Midbrain (tissue), 1 donor: Measurements from ENCODE around the gene NEBL.

Source experiments
- DNase-seq: peaks from one replicate; lab custom pipeline; 2025; lab: John Stamatoyannopoulos, UW

NEBL gene

DNA sequence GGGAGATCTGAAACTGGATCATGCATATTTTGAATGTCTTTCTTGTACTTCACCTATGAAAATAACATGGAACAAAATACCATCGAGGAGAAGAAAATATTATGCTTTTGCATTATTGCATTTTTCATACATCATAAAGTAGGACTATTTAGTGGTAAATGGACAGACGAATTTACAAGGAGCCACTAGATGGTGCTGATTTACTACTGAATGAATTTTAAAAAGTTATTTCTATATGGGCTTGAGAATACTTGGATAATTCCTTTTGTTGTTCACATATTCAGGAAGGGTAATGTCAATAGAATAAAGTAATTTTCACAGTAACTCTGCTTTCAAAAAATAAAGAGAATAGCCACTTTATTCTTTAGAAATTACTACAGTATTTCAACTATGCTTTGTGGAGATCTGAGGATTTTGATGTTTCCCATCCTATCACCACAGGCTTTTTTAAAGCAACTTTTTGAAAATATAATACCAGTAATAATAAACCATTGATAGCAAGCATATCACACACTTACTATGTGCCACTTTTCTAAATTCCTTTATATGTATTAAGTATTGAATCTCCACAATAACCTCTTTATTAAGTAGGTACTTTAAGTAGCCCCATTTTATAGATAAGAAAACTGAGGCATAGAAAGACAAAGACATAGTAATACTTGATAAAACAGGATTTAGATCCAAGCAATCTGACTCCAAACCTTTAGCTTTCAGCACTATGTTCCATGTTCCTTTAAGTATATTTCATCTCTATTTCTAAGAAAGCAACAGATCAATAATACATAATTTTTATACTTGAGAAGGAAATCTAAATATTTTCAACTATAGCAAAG is 38.6 kb downstream of the NEBL start:
- peak; percentile 4 for DNase-seq

DNA sequence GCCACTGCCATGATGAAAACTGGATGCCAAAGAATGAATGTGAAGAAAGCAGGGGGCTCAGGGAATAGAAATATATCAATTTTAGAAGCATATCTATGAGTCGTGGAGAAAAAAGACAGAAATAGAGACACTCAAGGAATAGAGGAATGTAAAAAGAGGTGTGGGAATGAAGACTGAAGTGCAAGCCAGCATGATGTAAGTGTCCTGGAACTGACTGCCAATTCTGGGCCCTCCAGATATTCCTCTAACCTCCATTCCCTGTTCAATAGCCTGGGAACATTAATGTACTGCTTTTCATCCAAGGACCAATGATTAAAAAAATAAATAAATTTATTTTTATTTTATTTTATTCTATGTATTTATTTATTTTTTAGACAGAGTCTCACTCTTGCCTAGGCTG is 40.6 kb downstream of the NEBL start:
- no peak for DNase-seq

DNA sequence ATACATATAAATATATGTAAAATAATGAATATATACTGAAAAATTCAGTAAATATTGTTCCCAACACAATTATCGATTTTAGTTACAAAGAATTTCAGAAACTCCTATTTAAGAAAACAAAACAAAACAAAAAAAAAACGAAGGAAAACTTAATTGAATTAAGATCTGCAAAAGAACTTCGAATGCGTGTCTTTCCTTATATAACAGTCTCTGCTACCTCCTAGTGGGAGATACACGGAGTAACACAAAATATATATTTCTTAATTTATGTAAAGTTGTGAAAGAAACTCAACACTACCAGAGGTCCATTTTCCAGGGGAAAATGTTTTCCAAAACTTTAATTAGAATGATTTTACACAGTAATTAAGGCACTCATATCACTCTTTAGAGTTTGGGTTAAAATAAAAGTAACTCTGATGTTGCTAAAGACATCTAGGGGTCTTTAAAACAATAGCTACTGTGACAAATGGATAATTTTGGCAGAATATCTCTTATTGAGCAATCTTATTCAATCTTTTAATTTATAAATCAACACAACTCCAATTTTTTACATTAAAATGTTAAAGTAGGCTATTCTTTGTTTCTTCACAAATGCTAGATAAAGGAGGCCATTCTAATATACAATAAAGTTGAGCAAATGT is 41.6 kb downstream of the NEBL start:
- DNase-seq: no peak

DNA sequence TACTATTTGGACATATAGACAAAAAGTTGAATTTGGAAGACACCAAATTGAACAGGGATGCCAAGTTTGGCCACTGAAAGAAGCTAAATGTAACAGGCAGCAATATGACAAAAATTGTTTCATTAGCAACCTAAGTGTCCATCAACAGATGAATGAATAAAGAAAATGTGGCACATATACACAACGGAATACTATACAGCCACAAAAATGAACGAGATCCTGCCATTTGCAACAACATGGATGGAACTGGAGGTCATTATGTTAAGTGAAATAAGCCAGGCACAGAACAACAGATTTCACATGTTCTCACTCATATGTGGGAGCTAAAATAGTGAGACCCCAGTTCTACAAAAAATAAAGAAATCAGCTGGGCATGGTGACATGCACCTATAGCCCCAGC is 43.8 kb downstream of the NEBL start:
- DNase-seq: no peak

- DNase-seq: no peak
These were observed 44.8 kb downstream of the NEBL start for GRCh38 chr10:20852303-20852702.

- no peak for DNase-seq
These were observed 49.6 kb downstream of the NEBL start for GRCh38 chr10:20847512-20847911.

GRCh38 chr10:20846263-20846662 is 50.8 kb downstream of the NEBL start:
- DNase-seq: no peak

DNA sequence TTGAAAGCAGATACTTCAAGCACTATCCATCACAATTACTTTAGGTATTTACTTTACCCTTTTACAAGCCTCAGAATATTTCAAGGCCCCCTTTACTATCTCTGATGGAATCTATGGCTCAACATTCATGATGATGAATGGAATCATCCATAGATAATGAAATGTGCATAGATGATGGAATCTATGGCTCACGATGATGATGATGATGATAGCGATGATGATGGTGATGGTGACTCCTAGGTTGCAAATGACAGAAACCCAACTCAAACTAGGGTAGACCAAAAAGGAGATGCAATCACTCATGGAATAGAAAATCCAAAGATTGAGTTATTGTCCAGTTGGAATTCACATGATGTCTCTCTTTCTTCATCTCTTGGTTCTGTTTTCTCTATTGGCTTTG is 55.7 kb downstream of the NEBL start:
- no peak for DNase-seq

GRCh38 chr10:20839910-20840309 is 57.2 kb downstream of the NEBL start:
- DNase-seq: no peak

DNA sequence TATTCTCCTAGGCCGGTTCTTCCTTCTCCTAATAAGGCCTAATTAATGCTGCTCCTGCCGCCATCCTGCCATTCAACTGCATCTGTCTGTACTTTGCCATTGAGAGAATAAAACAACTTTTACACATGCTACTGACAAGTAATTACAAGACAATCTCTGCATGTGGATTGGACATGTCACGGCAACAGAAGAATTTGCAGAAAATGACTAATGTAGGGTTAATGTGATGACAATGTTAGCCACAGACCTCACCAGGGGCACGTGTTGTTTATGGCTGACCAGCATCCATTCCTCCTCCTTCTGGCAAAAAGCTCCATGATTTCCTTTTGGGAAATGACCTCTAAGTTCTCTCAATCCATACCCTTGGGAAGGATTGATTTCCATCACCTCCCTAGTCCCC is 58.0 kb downstream of the NEBL start:
- DNase-seq: no peak

DNA sequence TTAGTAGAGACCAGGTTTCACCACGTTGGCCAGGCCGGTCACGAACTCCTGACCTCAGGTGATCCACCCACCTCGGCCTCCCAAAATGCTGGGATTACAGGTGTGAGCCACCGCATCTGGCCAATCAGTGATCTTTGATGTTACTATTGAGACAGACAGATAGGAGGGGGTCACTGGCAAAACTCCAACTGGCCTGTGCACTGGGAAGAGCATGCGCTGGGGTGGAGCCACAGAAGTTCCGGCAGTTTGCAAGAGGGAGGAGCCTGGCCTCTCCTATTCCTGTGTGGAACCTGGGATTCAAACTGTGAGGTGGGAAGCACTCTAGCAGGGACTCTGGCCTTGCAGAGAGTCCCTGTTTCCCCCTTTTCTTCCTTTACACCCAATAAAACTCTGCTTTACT is 60.7 kb downstream of the NEBL start:
- no peak for DNase-seq

- DNase-seq: no peak
These were observed 61.8 kb downstream of the NEBL start for GRCh38 chr10:20835335-20835734.

- DNase-seq: no peak
These were observed 62.3 kb downstream of the NEBL start for GRCh38 chr10:20834825-20835224.

DNA sequence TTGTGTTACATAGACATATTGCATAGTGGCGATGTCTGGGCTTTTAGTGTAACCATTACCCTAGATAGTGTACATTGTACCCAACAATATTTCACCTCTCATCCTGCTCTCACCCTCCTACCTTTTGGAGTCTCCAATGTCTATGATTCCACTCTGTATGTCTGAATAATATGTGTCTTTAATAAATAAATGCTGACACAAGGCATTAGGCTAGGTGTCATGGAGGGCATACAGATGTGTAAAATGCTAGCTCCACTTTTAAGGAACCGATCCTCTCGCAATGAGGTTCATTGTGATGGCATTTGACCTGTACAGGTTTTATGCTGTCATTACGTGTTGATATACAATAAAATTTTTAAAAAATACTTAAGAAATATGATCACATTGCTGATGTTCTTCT is 74.3 kb downstream of the NEBL start:
- no peak for DNase-seq

- DNase-seq: no peak
These were observed 79.5 kb downstream of the NEBL start for GRCh38 chr10:20817646-20818045.

- no peak for DNase-seq
These were observed 80.0 kb downstream of the NEBL start for GRCh38 chr10:20817116-20817515.

DNA sequence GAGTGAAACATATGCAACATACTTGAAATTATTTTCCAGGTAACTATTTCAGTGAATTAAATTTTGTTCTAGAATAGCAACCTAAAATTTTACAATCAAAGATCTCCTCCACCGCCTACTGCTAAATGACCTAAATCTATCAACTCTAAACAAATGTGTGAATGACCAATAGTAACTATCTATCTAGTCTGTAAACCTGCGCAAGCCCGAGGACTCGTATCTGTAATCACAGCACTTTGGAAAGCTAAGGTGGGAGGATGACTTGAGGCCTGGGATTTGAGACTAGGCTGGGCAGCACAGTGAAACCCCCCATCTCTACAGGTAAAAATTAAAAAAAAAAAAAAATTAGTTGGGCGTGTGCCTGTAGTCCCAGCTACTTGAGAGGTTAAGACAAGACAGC is 83.0 kb downstream of the NEBL start:
- DNase-seq: no peak

GRCh38 chr10:20811131-20811530 is 86.0 kb downstream of the NEBL start:
- DNase-seq: no peak

- DNase-seq: no peak
These were observed 87.5 kb downstream of the NEBL start for GRCh38 chr10:20809631-20810030.

DNA sequence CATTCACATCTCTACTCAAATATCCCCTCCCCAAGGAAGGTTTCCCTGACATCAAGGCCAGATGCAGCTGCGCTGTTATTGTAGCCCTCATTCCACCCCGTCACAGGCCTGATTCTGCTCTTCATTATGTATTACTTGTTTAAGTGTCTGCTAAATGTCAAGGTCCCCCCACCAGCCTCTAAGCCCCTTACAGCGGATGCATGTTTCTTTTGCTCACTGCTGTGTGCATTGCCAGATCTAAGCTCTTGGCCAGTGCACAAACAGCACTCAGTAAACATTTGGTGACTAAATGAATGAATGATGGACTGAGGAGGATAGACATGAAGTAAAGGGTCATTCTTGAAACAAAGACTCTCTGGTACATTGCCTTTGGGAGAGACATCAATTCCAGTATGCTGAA is 90.6 kb downstream of the NEBL start:
- no peak for DNase-seq

DNA sequence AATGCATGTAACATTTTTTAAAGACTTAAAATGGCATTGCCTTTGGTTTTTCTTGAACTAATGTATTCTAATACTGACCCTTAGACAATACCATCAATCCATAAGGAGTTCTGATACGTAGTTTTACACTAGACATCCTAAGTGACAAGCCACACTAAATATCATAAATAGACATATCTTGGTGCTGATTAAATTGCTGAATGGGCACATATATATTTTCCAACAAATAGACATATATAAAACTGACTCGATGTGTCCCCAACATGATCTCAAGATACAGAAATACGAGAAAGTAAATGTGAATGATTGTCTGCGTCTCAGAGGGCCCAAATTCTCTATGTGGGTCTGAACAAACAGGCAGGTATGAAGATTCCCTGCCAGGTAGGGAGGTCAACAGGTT is 99.8 kb downstream of the NEBL start:
- no peak for DNase-seq

DNA sequence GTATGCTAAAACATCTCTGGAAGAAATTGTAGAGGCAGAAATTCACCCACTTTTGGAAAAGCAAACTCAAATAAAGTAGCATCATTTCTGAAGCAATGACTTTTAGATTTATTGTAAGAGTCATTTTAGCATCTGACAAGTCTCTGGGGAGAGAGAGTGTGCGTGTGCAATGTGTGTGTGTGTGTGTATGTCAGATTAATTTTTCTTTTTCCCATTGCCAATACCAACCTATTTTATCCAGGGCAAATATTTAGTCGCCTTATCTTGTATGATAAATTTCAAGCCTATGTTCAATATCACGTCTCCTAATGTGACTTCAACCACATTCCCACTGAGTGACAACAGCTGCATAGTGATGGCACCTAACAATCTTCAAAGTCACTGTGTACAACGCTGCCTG is 101.7 kb downstream of the NEBL start:
- DNase-seq: no peak

GRCh38 chr10:20785174-20785573 is 111.9 kb downstream of the NEBL start:
- DNase-seq: no peak
